Measurements from ENCODE around the gene TXNDC2.

GRCh38 chr18:9872823-9873222 is 12.9 kb upstream of the TXNDC2 start:
- no peak for TF ChIP-seq CTCF (IDR thresholded peaks at IDR 0.05)
- TF ChIP-seq ZFX (IDR thresholded peaks at IDR 0.05; ENCODE audit: borderline replicate concordance) = no peak
